NCI-H69 (cell line): ENCODE results near the gene ACOT11.

Experiments used
- DNase-seq: peaks from one replicate; lab custom pipeline; 2025; lab: John Stamatoyannopoulos, UW

The ACOT11 gene

DNA sequence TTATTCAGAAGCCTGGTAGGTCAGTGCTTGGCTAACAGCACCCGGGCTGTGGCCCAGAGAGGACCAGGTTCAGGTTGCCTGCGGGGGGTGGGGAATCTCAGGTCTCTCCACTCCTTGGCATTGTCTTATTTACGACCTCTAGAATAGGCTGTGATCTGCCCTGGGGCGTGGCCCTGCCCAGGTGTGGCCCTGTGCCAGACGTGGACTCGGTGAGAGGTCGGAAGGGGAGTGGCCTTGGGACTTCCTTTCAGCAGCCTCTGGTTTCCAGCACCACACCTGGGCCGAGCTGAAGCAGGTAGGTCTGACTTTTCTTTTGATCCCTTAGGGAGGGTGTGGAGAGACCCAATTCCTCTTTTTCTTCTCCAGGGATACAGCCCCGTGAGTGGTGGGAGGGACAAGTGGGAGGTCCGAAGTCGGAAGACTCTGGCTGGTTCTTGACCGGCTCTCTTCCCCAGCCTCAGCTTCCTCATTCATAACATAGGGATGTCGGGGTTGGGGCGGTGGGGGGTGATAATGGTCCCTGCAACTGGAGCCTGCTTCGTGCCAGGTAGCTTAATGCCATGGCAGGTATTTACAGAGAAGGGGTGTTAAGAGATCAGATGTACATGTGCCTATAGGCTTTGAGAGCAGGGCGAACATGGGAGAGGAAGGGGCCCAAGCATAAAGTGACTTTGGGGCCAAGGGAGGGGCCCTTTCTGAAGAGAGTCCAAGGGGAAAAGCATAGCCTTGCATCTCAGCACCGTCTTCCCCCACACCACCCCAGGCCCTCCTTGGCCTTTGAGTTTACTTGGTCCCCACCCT lies 16.5 kb downstream of the ACOT11 start:
- peak; percentile 90 for DNase-seq

- no peak for DNase-seq
Observed at GRCh38 chr1:54565113-54565501, 17.1 kb downstream of the ACOT11 start.

DNA sequence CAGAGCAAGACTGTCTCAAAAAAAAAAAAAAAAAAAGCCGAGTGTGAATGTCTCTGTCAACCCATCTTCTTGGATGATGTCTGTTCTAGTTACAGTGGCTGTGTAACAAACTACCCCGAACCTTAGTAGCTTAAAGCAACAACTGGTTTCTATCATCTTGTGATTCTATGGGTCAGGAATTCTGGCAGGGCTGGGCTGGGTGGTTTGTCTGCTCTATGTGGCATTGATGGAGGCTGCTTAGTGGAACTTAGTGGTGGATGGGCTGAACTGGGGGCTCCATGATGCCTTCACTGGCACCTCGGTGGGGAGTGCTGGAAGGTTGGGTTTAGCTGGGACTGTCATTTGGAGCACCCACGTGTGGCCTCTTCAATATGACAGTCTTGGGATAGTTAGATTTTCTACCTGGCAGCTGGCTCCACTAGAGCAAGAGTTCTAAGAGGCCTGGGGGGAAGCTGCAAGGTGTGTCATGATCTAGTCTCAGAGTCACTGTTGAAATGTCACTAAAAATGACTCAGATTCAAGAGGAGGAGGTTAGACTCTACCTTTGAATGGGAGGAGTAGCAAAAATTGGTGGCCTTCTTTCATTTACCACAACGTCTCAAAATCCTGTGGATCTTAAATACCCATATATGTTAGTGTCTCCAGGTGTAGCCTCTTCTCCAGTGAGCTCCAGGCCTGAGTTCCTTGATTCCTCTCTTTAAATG lies 18.6 kb downstream of the ACOT11 start:
- DNase-seq: no peak

DNA sequence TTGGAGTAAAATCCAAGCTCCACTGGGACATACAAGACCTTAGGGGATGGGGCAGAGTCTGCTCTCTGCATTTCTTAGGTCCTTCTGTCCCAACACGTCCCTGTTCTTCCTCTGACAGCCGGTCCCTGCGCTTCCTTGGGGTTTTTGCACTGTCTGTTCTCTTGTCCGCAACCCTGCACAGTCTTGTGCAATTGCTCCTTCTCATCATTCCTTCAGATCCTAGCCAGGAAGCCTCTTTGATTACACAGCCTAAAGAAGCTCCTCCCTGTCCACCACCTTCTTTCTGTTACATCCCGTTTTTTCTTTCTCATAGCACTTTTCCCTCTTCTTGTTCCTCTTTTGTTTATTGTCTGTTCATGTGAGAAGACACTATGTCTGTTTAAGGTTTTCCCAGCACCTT lies 19.9 kb downstream of the ACOT11 start:
- DNase-seq: no peak

DNA sequence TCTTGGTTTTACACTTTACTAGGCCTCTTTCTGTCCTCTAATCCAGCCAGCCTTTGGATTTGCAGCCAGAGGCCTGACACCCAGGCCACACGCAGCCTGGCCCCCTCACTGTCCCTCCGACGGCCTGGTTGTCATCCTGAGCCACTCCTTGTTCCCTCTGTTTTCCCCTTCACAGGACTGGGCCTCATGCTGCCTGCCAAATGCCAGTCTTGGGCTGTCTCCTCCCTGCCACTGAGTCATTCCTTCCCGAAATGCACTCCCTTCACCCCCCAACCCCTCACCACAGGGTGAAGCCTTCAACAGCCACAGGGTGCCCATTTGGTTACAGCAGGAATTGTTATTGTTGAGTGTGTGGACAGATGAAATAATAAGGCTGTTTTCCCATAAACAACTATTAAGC lies 21.3 kb downstream of the ACOT11 start:
- DNase-seq: peak; percentile 83

- peak; percentile 74 for DNase-seq
Observed at GRCh38 chr1:54570161-54570560, 22.1 kb downstream of the ACOT11 start.

DNA sequence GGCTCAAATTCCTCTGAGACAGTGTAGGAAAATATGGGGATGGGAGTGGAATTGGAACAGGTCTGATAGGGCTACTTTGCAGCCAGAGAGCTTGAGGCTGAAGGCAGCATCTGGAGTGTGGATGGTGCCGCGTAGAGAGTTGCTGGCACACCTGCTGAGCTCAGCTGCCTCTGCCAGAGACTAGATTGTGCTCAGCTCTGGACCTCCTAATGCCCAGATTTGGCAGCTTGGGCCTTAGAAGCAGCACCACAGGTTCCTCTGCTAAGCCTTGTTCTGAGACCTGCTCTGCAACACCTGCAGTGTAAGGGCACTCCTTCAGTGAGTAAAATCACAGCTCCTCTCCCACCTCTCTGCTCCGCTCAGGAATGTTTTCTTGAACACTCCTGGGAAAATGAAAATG lies 23.3 kb downstream of the ACOT11 start:
- DNase-seq: peak; percentile 70

DNA sequence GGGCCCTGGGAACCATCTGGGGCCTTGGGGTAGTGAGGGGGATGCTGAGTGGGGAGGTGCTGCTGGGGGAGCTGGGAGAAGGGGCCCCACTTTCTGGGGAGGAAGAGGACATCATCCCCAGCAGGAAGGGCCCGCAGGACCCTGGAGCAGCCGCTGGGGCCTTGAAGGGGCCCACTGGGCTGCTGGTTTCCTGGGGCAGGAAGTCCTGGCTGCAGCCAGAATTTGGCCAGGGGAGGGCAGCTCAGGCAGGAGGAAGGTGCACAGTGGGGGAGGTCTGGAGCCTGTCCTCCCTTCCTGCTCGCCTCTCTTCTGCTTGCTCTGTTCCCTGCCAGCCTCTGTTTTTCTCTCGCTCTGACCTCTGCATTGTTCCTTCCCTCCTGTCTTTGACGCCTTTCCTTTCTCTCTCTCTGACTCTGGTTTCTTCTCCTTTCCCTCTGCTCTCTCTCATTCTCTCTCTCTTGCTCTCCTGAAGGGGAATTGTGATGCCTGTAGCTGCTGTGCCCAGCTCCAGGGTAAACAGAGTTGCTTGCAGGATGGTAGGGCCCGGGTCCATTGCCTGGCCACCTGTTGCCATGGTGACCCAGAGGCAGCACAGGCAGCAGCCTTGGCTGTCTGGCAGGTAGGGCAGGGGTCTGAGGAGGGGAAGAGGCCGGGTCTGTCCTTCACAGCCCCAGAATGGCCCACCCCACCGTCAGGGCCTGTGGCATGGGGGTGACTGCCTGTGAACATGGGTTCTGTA lies 23.9 kb downstream of the ACOT11 start:
- DNase-seq: peak; percentile 45

DNA sequence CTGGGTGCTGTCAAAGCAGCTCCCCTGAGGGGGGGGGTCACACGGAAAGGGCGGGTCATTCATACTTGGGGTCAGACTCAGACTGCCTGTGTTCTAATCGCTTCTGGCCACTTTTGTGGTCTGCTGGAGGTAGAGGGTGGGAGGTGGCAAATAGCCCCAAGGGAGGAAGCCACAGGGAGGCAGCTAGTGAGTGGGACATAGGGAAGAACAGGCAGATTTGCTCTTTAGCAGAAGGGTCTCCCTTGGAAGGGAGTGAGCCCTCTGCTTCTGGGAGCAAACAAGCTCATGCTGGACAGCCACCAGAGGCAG lies 24.5 kb downstream of the ACOT11 start:
- DNase-seq: no peak

DNA sequence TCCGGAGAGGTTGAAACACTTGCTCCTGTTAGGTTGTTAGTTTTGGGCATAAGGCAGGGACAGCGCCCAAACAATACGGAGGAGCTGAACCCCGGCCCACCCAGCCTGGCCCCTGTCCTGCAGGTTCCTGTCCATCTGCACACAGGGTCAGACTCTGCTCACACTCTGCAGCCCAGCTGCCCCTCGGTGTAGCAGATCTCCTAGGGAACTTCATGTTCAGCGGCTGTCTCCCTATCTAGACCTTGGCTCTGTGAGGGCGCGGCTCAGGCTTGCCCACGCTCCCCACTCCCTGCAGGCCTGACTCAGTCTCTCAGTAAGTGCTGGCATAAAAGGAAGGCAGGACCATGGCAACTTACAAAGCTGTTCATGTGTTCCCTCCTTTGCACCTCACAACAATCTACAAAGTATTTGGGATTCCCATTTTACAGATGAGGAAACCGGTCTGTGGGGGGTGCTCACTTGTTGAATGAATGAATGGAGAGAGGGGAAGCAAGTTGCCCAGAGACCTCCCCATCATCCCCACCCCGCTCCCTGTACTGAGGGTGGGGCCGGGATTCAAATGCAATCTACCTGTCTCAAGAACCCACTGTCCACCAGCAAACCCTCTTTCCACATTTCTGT lies 26.2 kb downstream of the ACOT11 start:
- DNase-seq: no peak

GRCh38 chr1:54575161-54575560 lies 27.1 kb downstream of the ACOT11 start:
- no peak for DNase-seq

DNA sequence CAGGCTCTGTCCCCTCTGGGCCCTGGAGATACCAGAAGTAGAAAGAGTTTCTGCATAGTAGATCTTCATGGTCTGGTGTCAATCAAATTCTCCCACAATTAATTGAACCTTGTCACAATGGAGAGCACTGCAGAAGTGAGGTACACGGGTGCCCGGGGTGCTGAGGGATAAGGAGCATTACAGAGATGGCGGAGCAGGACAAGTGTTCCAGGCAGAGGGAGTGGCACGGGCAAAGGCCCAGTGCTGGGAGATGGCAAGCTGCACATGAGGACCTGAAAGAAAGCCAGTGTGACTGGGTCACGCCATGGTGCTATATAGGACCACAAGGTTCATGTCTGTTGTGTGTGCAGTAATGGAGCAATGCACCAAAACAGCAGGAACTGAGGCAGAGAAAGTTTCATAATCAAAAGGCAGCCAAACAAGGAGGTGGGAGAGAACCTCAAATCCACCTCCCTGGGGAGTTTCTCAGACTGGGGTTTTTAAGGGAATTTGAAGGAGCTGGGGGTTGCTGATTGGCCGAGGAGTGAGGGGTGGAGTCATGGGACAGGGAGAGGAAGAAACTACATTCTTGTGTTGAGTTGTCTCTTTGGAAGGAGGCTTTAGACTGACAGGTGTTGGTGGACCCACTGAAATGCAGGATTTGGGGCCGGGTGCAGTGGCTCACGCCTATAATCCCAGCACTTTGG lies 27.7 kb downstream of the ACOT11 start:
- no peak for DNase-seq

GRCh38 chr1:54577612-54578011 lies 29.6 kb downstream of the ACOT11 start:
- DNase-seq: peak; percentile 75

DNA sequence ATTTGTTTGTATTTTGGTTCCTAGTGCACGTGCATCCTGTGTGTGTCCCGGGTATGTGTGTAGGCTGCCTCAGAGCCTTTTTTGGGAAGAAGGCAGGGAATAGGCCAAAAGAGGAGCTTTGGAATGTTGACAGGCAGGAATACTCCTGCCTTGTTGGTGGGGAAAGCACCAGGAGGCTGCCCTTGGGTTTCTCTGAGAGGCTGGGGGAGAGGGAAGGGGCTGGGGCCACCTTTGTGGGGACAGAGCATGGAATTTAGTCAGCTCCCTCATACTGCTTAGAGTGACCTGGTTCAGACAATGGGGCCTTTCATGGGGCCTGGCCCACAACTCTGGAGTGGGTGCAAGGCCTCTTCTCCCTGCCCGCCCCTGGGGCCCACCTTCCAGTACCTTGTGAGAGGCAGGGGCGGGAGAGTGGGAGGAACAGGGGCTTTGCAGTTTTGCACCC lies 31.3 kb downstream of the ACOT11 start:
- DNase-seq: no peak

DNA sequence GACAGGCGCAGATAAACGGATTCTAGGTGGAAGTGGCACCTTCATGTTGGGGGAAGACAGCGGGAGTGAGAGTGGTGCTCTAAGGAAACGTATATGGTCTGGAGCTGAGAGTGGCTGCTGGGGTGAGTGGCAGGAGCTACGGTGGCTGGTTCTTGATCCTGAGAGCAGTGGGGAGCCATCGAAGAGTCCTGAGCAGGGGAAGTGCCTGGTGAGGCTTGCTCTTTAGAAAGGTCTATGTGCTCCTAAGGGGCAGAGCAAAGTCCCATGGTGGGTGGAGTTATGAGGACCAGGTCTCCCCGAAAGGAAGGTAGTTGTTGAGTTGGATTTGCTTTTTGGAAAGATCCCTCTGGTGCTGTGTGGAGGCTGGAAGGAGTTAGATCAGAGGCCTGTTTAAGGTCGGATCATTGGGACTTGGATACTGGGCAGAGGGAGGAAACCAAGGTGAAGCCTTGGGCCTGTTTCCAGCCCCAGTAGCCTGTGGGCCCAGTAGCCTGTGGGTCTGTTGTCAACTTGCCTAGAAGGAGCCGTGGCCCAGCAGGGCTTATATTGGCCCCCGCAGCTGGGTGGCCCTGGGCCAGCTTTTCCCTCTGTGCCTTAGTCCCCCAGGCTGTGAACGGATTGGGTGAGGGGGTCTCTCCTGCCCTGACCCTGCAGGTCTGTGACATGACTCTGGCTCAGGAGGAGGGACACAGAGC lies 33.0 kb downstream of the ACOT11 start:
- DNase-seq: no peak

- peak; percentile 80 for DNase-seq
Observed at GRCh38 chr1:54581621-54582035, 33.6 kb downstream of the ACOT11 start.

- peak; percentile 85 for DNase-seq
Observed at GRCh38 chr1:54582566-54583306, 34.7 kb downstream of the ACOT11 start.

GRCh38 chr1:54583307-54583686 lies 35.3 kb downstream of the ACOT11 start:
- no peak for DNase-seq

- DNase-seq: peak; percentile 16
Observed at GRCh38 chr1:54583871-54584270, 35.8 kb downstream of the ACOT11 start.

GRCh38 chr1:54584575-54584974 lies 36.5 kb downstream of the ACOT11 start:
- no peak for DNase-seq
